ENCODE measurements around the gene VWC2L.

VWC2L gene

DNA sequence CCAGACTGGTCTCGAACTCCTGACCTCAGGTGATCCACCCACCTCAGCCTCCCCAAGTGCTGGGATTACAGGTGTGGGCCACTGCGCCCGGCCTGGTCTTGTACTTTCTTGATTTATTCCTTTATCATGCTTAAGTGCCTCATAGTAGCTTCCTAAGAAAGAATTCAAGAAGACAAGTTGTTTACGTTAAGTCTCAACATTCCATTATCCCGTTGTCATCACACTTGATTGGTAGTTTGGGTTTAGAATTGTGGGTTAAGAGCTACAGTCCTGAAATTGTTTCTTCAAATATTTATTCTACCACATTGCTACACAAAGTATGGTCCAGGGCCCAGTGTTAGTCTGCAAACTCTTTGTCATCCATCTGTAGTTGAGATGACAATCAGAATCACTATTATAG lies 194.0 kb downstream of the VWC2L start:
- no peak for DNase-seq

- no peak for DNase-seq
Observed at GRCh38 chr2:214607051-214607450, 196.2 kb downstream of the VWC2L start.

DNA sequence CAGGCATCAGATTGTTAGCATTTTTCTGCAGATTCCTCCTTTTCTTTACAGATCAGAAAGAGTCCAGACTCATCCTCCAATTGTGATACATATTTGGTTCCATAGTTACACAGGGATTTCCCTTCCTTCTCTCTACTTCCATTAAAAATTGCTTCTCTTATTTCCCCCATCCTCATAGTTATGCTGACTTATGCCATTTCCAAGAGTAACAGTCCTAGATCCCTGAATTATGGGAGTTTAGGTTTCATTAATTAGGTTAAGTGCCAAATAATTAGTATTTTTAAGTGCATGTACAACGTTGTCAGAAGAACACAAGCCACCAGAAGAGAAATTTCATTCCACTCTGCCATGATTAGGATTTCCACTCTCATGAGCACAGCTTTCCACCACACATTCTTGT lies 200.2 kb downstream of the VWC2L start:
- no peak for DNase-seq

GRCh38 chr2:214624166-214624760 lies 213.4 kb downstream of the VWC2L start:
- no peak for DNase-seq

DNA sequence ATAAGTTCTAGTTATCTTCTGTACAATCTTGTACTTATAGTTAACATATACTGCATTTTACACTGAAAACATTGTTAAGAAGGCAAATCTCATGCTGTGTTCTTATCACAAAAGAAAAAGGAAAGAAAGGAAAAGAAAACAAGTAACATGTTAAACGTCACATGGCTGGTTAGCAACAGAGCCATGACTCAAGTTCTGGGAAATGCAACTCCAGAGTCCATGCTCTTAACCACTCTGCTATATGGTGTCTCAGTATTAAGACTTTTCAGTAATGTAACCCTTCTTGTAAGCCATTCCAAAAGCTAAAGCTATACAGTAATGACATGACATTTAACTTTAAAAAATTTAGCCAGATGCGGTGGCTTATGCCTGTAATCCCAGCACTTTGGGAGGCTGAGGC lies 217.2 kb downstream of the VWC2L start:
- DNase-seq: no peak
